HepG2 (cell line): ENCODE measurements around the gene UBE2D3. TPM values are rescaled to one million over a fixed set of nuclear protein-coding genes. Genes with fewer than 3 reads are reported as not detected.

ENCODE experiments used
- BHLHE40 ChIP-seq: IDR thresholded peaks from 2 replicates; pipeline ENCODE4 v1.6.1; 2011; ENCODE audit warnings: low read length, improper control_type of control experiment
- ESRRA ChIP-seq: sonication (generic); formaldehyde crosslinking; IDR thresholded peaks from 2 replicates; pipeline ENCODE4 v1.5.1; 2020; ENCODE audit warnings: mild to moderate bottlenecking, low read depth, missing genetic modification reagents
- GATAD2A ChIP-seq: IDR thresholded peaks from 2 replicates; pipeline ENCODE4 v1.6.1; 2016
- HMG20A ChIP-seq: IDR thresholded peaks from 2 replicates; pipeline ENCODE4 v1.6.1; 2016; ENCODE audit warnings: borderline replicate concordance
- HOXA7 ChIP-seq: sonication (generic); formaldehyde crosslinking; IDR thresholded peaks from 2 replicates; pipeline ENCODE4 v1.8.1; 2022; ENCODE audit warnings: mild to moderate bottlenecking, missing genetic modification reagents, moderate library complexity
- JARID2 ChIP-seq: sonication (generic); formaldehyde crosslinking; IDR thresholded peaks from 2 replicates; pipeline ENCODE4 v1.8.1; 2023; ENCODE audit warnings: missing genetic modification reagents, inconsistent platforms; ENCODE audit not compliant: insufficient replicate concordance
- SNAI1 ChIP-seq: sonication (generic); formaldehyde crosslinking; IDR thresholded peaks from 2 replicates; pipeline ENCODE4 v1.5.0; 2020; ENCODE audit warnings: mild to moderate bottlenecking, missing genetic modification reagents, borderline replicate concordance
- SOX13 ChIP-seq, 3 experiments: fragments of 450-650 bp in 1 of 3; sonication (generic) in 1 of 3; formaldehyde crosslinking in 1 of 3; IDR thresholded peaks in 2 of 3; conservative IDR thresholded peaks in 1 of 3; 2 replicates each; pipeline versions ENCODE4 v1.5.0 to v1.6.1; 2016 to 2020; ENCODE audit warnings: antibody characterized with exemption in 1 of 3, mild to moderate bottlenecking in 1 of 3, missing compliant biosample characterization in 1 of 3, missing genetic modification reagents in 1 of 3, moderate library complexity in 1 of 3
- ZBTB8A ChIP-seq: sonication (generic); formaldehyde crosslinking; IDR thresholded peaks from 2 replicates; pipeline ENCODE4 v1.4.0; 2020; ENCODE audit warnings: mild to moderate bottlenecking, low read depth, missing genetic modification reagents, borderline replicate concordance
- ZFYVE20 ChIP-seq: sonication (generic); formaldehyde crosslinking; IDR thresholded peaks from 2 replicates; pipeline ENCODE4 v1.8.0; 2023; ENCODE audit warnings: low read depth, mild to moderate bottlenecking, moderate library complexity, missing genetic modification reagents, borderline replicate concordance
- ZKSCAN1 ChIP-seq: fragments of 150-350 bp; IDR thresholded peaks from 2 replicates; pipeline ENCODE4 v1.6.1; 2014; ENCODE audit warnings: low read length
- ZNF274 ChIP-seq: sonication (generic); formaldehyde crosslinking; IDR thresholded peaks from 2 replicates; pipeline ENCODE4 v1.5.1; 2020; ENCODE audit warnings: mild to moderate bottlenecking, missing genetic modification reagents
- ZNF644 ChIP-seq: IDR thresholded peaks from 2 replicates; pipeline ENCODE4 v1.6.1; 2016; ENCODE audit warnings: low read depth
- ZSCAN12 ChIP-seq: sonication (generic); formaldehyde crosslinking; IDR thresholded peaks from 2 replicates; pipeline ENCODE4 v1.9.0; 2021; ENCODE audit warnings: mild to moderate bottlenecking, missing genetic modification reagents
- polyA plus RNA-seq, 8 experiments: library from polyadenylated mRNA; depleted of rRNA in 3 of 8; stranded (reverse) in 7 of 8; unstranded in 1 of 8; fragments of >200 nt; fragmentation: Illumina TruSeq in 4 of 8; extraction: Trizol in 4 of 8; gene quantifications; 2 replicates each; pipeline versions ENCODE4 v1.2.1 to v1.2.3, GENCODE V29; 2011 to 2016; ENCODE audit warnings: low read depth in 4 of 8, missing spikeins in 1 of 8, mixed read lengths in 1 of 8; ENCODE audit not compliant: insufficient read depth in 1 of 8
- total RNA-seq, 5 experiments: library from RNA; depleted of rRNA; stranded (reverse); fragments of >200 nt; fragmentation: Illumina TruSeq; extraction: Trizol; gene quantifications; 2 replicates each; pipeline ENCODE4 v1.2.3, GENCODE V29; 2016; ENCODE audit warnings: low read depth in 1 of 5
- TF ChIP-seq, protein P1 (sequence below): sonication (generic); formaldehyde crosslinking; IDR thresholded peaks from 2 replicates; pipeline ENCODE4 v1.4.0; 2020; ENCODE audit warnings: missing genetic modification reagents, mild to moderate bottlenecking, borderline replicate concordance
- TF ChIP-seq, protein P2 (sequence below), 2 experiments: fragments of 450-650 bp in 1 of 2; sonication (generic) in 1 of 2; formaldehyde crosslinking in 1 of 2; IDR thresholded peaks; 2 replicates each; pipeline versions ENCODE4 v1.6.1 to v1.8.0; 2016 to 2022; ENCODE audit warnings: antibody characterized with exemption in 1 of 2, mild to moderate bottlenecking in 1 of 2, missing genetic modification reagents in 1 of 2
- TF ChIP-seq, protein P3 (sequence below): IDR thresholded peaks from 2 replicates; pipeline ENCODE4 v1.6.1; 2018; ENCODE audit warnings: missing genetic modification reagents

UBE2D3 gene
- total and polyA plus RNA-seq, 2 of the 13 experiments (the other 11 are each of a cell fraction or from before 2014, with no cell fraction given), result 224 to 293 TPM

DNA sequence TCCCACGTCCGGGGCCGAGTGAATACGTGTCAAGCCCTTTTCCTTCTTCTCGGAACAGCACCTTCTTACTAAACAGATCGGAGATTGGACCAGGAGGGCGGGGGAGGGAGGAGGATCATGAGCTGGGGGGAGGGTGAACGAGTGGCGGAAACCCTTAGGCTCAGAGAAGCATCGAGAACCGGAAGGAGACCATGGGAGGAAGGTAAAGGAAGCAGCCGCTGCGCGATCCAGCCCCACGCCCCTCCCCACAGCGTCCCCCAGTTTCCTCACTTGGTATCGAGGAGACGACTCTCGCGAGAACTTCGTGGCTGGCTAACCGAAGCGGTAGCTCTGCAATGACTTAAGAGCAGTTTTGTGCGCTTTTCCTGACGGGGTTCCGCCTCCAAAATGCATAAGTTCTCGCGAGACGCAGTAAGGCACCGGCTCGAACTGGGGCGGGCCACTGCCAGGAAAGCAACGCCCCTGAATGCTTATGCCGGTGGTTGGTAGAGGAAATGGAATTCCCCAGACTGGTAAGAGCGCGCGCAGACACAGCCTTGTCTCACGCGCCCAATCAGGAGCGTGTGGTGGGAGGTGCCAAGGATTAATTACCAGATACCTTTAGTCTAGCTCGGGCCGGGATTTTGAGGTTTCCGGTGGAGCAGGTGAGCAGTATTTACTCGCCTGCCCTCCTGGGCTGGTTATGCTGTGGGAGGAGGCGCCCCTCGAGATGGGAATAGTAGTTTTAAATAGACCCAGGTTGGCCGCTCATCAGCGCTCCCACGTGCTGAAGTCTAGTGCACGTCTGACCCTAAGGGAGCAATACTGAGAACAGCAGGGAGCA lies 534 bp upstream of the UBE2D3 start (continued):
- TF ChIP-seq, protein P1, sequence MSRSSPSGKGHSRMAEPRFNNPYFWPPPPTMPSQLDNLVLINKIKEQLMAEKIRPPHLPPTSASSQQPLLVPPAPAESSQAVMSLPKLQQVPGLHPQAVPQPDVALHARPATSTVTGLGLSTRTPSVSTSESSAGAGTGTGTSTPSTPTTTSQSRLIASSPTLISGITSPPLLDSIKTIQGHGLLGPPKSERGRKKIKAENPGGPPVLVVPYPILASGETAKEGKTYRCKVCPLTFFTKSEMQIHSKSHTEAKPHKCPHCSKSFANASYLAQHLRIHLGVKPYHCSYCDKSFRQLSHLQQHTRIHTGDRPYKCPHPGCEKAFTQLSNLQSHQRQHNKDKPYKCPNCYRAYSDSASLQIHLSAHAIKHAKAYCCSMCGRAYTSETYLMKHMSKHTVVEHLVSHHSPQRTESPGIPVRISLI, result no peak; the same call in 1 of the 2 replicates
- no peak for TF ChIP-seq ZFYVE20
- no peak for TF ChIP-seq JARID2 (CRISPR knock-in tag)
- TF ChIP-seq ZBTB8A (CRISPR knock-in tag), result no peak
- 0 out of 2 replicates have a peak, but pooled peaks have one; percentile 59 for TF ChIP-seq HOXA7 (CRISPR knock-in tag)
- TF ChIP-seq ZNF274 (CRISPR knock-in tag), result no peak; the same call in 1 of the 2 replicates
- peak; percentile 41 for TF ChIP-seq GATAD2A (CRISPR knock-in tag)
- TF ChIP-seq ZNF644, result no peak; the same call in 1 of the 2 replicates
- TF ChIP-seq ZSCAN12 (CRISPR knock-in tag), result no peak
- peak; percentile 23; the same call in 1 of the 2 replicates for TF ChIP-seq HMG20A (CRISPR knock-in tag)
- peak; percentile 79 for TF ChIP-seq BHLHE40
- TF ChIP-seq, protein P2, sequence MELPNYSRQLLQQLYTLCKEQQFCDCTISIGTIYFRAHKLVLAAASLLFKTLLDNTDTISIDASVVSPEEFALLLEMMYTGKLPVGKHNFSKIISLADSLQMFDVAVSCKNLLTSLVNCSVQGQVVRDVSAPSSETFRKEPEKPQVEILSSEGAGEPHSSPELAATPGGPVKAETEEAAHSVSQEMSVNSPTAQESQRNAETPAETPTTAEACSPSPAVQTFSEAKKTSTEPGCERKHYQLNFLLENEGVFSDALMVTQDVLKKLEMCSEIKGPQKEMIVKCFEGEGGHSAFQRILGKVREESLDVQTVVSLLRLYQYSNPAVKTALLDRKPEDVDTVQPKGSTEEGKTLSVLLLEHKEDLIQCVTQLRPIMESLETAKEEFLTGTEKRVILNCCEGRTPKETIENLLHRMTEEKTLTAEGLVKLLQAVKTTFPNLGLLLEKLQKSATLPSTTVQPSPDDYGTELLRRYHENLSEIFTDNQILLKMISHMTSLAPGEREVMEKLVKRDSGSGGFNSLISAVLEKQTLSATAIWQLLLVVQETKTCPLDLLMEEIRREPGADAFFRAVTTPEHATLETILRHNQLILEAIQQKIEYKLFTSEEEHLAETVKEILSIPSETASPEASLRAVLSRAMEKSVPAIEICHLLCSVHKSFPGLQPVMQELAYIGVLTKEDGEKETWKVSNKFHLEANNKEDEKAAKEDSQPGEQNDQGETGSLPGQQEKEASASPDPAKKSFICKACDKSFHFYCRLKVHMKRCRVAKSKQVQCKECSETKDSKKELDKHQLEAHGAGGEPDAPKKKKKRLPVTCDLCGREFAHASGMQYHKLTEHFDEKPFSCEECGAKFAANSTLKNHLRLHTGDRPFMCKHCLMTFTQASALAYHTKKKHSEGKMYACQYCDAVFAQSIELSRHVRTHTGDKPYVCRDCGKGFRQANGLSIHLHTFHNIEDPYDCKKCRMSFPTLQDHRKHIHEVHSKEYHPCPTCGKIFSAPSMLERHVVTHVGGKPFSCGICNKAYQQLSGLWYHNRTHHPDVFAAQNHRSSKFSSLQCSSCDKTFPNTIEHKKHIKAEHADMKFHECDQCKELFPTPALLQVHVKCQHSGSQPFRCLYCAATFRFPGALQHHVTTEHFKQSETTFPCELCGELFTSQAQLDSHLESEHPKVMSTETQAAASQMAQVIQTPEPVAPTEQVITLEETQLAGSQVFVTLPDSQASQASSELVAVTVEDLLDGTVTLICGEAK (IDR thresholded peaks at IDR 0.05), result 0 out of 2 replicates have a peak, but pooled peaks have one; percentile 15
- TF ChIP-seq, protein P2 (CRISPR knock-in tag; IDR thresholded peaks at IDR 0.05), result no peak
- no peak for TF ChIP-seq SOX13 (IDR thresholded peaks at IDR 0.05)
- TF ChIP-seq SOX13 (CRISPR knock-in tag; conservative IDR thresholded peaks at IDR 0.05 in 1 of 2, IDR thresholded peaks at IDR 0.05 in 1 of 2), result no peak
- TF ChIP-seq ESRRA (CRISPR knock-in tag), result no peak
- peak; percentile 74; the same call in 1 of the 2 replicates for TF ChIP-seq SNAI1 (CRISPR knock-in tag)
- TF ChIP-seq, protein P3, sequence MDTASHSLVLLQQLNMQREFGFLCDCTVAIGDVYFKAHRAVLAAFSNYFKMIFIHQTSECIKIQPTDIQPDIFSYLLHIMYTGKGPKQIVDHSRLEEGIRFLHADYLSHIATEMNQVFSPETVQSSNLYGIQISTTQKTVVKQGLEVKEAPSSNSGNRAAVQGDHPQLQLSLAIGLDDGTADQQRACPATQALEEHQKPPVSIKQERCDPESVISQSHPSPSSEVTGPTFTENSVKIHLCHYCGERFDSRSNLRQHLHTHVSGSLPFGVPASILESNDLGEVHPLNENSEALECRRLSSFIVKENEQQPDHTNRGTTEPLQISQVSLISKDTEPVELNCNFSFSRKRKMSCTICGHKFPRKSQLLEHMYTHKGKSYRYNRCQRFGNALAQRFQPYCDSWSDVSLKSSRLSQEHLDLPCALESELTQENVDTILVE (CRISPR knock-in tag), result no peak
- no peak for TF ChIP-seq ZKSCAN1
